Keratinocyte (primary cell): Measurements from ENCODE around the gene CCT2. TPM values are rescaled to one million over a fixed set of nuclear protein-coding genes. Genes with fewer than 3 reads are reported as not detected.

ENCODE experiments used
- DNase-seq: peaks from one replicate; pipeline ENCODE4 v3.0.0-alpha.2; 2011; ENCODE audit warnings: low read depth, missing footprints, low spot score
- FAIRE-seq: peaks from 2 replicates; lab custom pipeline; 2011; peaks lifted over from hg19 to GRCh38; lab: Jason Lieb, UNC
- H2AFZ ChIP-seq: 2 replicates; pipeline ENCODE4 v1.6.0; 2012; ENCODE audit warnings: low read length, control low read depth, inconsistent platforms; ENCODE audit not compliant: control insufficient read depth
- H3K27ac ChIP-seq: 2 replicates; pipeline ENCODE4 v1.5.1; 2011; ENCODE audit warnings: low read length; ENCODE audit not compliant: control insufficient read depth, insufficient read depth
- H3K27me3 ChIP-seq: 3 replicates; pipeline ENCODE4 v1.6.0; 2011; ENCODE audit warnings: low read length; ENCODE audit not compliant: control insufficient read depth, insufficient read depth; ENCODE audit errors: extremely low read depth
- H3K36me3 ChIP-seq, 2 experiments: 2 replicates in 1 of 2; 3 replicates in 1 of 2; pipeline ENCODE4 v1.5.1; 2011; ENCODE audit warnings: low read length in 2 of 2, mild to moderate bottlenecking in 1 of 2; ENCODE audit not compliant: control insufficient read depth in 2 of 2, insufficient read depth in 2 of 2; ENCODE audit errors: extremely low read depth in 1 of 2
- H3K4me1 ChIP-seq: 3 replicates; pipeline ENCODE4 v1.5.1; 2011; ENCODE audit warnings: low read length; ENCODE audit not compliant: control insufficient read depth, insufficient read depth; ENCODE audit errors: extremely low read depth
- H3K4me2 ChIP-seq: 3 replicates; pipeline ENCODE4 v1.6.0; 2011; ENCODE audit warnings: low read depth, low read length; ENCODE audit not compliant: control insufficient read depth, insufficient read depth; ENCODE audit errors: extremely low read depth
- H3K4me3 ChIP-seq, 3 experiments: fragments of 200-600 bp in 1 of 3; sonication (generic) in 1 of 3; 2 replicates in 2 of 3; 3 replicates in 1 of 3; pipeline ENCODE4 v1.5.1; 2011 to 2016; ENCODE audit warnings: low read length in 3 of 3, mild to moderate bottlenecking in 3 of 3, control low read depth in 2 of 3, inconsistent platforms in 1 of 3, low read depth in 1 of 3, mixed read lengths in 1 of 3, mixed run types in 1 of 3, moderate library complexity in 1 of 3; ENCODE audit not compliant: control insufficient read depth in 2 of 3, insufficient read depth in 2 of 3; ENCODE audit errors: extremely low read depth in 1 of 3
- H3K79me2 ChIP-seq: 2 replicates; pipeline ENCODE4 v1.6.0; 2012; ENCODE audit warnings: low read length; ENCODE audit not compliant: control insufficient read depth, insufficient read depth
- H3K9ac ChIP-seq: 3 replicates; pipeline ENCODE4 v1.6.0; 2011; ENCODE audit warnings: low read length; ENCODE audit not compliant: control insufficient read depth, insufficient read depth; ENCODE audit errors: extremely low read depth
- H3K9me1 ChIP-seq: 3 replicates; pipeline ENCODE4 v1.6.0; 2011; ENCODE audit warnings: low read length; ENCODE audit not compliant: control insufficient read depth, insufficient read depth; ENCODE audit errors: extremely low read depth
- H3K9me3 ChIP-seq: 2 replicates; pipeline ENCODE4 v1.5.1; 2012; ENCODE audit warnings: low read depth, low read length; ENCODE audit not compliant: control insufficient read depth
- H4K20me1 ChIP-seq: 3 replicates; pipeline ENCODE4 v1.6.0; 2011; ENCODE audit warnings: low read length; ENCODE audit not compliant: control insufficient read depth, insufficient read depth; ENCODE audit errors: extremely low read depth
- EZH2 ChIP-seq: IDR thresholded peaks from one replicate; pipeline ENCODE4 v1.6.1; 2012; ENCODE audit warnings: inconsistent platforms, mild to moderate bottlenecking, low read length, moderate library complexity
- dilution Hi-C: fragments of 300-500 bp; cut with MboI; formaldehyde crosslinking; loops from one replicate; pipeline ENCODE4 v1.7.0; 2020; ENCODE audit warnings: low sequenced_read_pairs; ENCODE audit not compliant: extremely low pct_ligation_motif_present
- polyA plus RNA-seq, 5 experiments: library from polyadenylated mRNA; depleted of rRNA in 3 of 5; stranded (reverse) in 3 of 5; stranded (forward) in 1 of 5; unstranded in 1 of 5; fragments of >200 nt; gene quantifications; 1 replicate in 1 of 5; 2 replicates in 3 of 5; 3 replicates in 1 of 5; pipeline versions ENCODE4 v1.2.1 to v1.2.3, GENCODE V29; 2011 to 2012; ENCODE audit warnings: missing spikeins in 2 of 5, low read depth in 1 of 5, low replicate concordance in 1 of 5
- TF ChIP-seq, protein P1 (sequence below), 3 experiments: IDR thresholded peaks in 1 of 3; conservative IDR thresholded peaks in 1 of 3; optimal IDR thresholded peaks in 1 of 3; 2 replicates in 2 of 3; 3 replicates in 1 of 3; pipeline versions ENCODE3 to v1.5.1; 2011; ENCODE audit warnings: low read length in 3 of 3, mild to moderate bottlenecking in 3 of 3, moderate library complexity in 2 of 3, control low read depth in 1 of 3, inconsistent platforms in 1 of 3; ENCODE audit not compliant: insufficient read depth in 2 of 3; ENCODE audit errors: extremely low read depth in 1 of 3

Gene CCT2
- polyA plus RNA-seq, 1 donor (not counting 4 experiments of a cell fraction or from before 2014, with no cell fraction given), result 365 TPM

DNA sequence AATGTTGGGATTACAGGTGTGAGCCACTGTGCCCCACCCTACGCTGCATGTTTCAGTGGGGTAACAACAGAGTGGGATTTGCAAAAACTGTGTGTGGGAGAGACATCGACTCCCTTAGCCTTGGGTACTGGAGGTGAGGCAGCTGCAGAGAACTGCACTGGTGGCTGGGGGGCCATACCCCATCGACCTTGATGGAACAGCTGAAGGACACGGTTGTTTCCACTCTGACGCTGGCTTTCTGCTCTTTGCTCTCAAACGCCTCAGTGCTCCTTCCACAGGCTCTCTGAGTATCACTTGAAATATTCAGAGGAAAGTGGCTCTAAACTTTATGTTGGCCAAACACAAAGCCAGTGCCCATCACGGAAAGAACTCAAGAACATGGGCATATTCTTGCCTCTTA lies 56.3 kb downstream of the CCT2 start:
- no peaks in the 10 kb centered on the region for H3K9me1 ChIP-seq
- H3K4me3 ChIP-seq, result no peak overlapping the region
- no peak for FAIRE-seq
- DNase-seq, result no peak
- H3K36me3 ChIP-seq, result no peaks in the 10 kb centered on the region
- H3K27me3 ChIP-seq, result no peaks in the 10 kb centered on the region
- H4K20me1 ChIP-seq, result no peaks in the 10 kb centered on the region
- TF ChIP-seq EZH2, result no peak
- TF ChIP-seq, protein P1, sequence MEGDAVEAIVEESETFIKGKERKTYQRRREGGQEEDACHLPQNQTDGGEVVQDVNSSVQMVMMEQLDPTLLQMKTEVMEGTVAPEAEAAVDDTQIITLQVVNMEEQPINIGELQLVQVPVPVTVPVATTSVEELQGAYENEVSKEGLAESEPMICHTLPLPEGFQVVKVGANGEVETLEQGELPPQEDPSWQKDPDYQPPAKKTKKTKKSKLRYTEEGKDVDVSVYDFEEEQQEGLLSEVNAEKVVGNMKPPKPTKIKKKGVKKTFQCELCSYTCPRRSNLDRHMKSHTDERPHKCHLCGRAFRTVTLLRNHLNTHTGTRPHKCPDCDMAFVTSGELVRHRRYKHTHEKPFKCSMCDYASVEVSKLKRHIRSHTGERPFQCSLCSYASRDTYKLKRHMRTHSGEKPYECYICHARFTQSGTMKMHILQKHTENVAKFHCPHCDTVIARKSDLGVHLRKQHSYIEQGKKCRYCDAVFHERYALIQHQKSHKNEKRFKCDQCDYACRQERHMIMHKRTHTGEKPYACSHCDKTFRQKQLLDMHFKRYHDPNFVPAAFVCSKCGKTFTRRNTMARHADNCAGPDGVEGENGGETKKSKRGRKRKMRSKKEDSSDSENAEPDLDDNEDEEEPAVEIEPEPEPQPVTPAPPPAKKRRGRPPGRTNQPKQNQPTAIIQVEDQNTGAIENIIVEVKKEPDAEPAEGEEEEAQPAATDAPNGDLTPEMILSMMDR (optimal IDR thresholded peaks at IDR 0.05 in 1 of 3, IDR thresholded peaks at IDR 0.05 in 1 of 3, conservative IDR thresholded peaks at IDR 0.05 in 1 of 3; ENCODE audit: extremely low read depth in 1 of 3, insufficient read depth in 2 of 3, low read length in 3 of 3), result no peak
- no peaks in the 10 kb centered on the region for H3K79me2 ChIP-seq
- no peak overlapping the region for H2AFZ ChIP-seq
- H3K4me2 ChIP-seq, result no peak overlapping the region
- H3K27ac ChIP-seq, result no peak overlapping the region
- no peaks in the 10 kb centered on the region for H3K4me1 ChIP-seq
- no peak overlapping the region for H3K9ac ChIP-seq
- dilution Hi-C loops, result no loop called here
- no peaks in the 10 kb centered on the region for H3K9me3 ChIP-seq

DNA sequence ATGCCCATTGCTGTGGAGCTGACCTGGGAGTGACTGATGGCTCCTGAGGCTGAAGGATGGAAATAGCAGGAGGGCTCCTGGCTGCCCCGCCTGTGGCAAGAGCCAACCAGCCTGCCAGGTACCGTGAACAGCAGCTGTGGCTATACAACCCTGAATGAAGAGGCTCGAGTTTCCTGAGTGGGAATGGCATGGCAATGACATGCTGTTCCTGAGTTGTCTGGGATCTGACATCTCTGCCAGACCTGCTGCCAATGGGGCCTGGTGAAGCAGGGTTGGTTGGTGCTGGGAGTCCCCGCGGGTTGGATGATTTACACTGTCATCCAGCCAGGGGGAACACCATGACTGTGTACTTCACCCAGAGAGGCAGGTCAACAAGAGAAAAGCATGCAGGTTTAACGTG lies 57.3 kb downstream of the CCT2 start:
- DNase-seq (no peak), FAIRE-seq (no peak)
- Histone ChIP-seq H3K9me1 (no peaks in the 10 kb centered on the region), H2AFZ (no peak overlapping the region), H3K4me1 (no peaks in the 10 kb centered on the region), H3K79me2 (no peaks in the 10 kb centered on the region), H3K4me3 (no peak overlapping the region), H3K27me3 (no peaks in the 10 kb centered on the region), H3K4me2 (no peak overlapping the region), H3K27ac (no peak overlapping the region), H3K9ac (no peak overlapping the region), H3K36me3 (no peaks in the 10 kb centered on the region), H4K20me1 (no peaks in the 10 kb centered on the region), H3K9me3 (no peaks in the 10 kb centered on the region)
- no peak for TF ChIP-seq EZH2
- TF ChIP-seq, protein P1 (optimal IDR thresholded peaks at IDR 0.05 in 1 of 3, IDR thresholded peaks at IDR 0.05 in 1 of 3, conservative IDR thresholded peaks at IDR 0.05 in 1 of 3; ENCODE audit: extremely low read depth in 1 of 3, insufficient read depth in 2 of 3, low read length in 3 of 3), result no peak
- dilution Hi-C loops, result no loop called here
